B cell (primary cell): ENCODE results near the gene OGDH. TPM values are rescaled to one million over a fixed set of nuclear protein-coding genes. Genes with fewer than 3 reads are reported as not detected.

Experiments used
- ATAC-seq: fragments of 200-7000 bp; cut with Tn5 transposase; one replicate; pipeline ENCODE4 v1.10.0; 2021; ENCODE audit warnings: low read depth, mild to moderate bottlenecking, moderate number of reproducible peaks, moderate library complexity
- CTCF ChIA-PET: fragments of 350-600 bp; sonication (Branson Sonifier 250); formaldehyde crosslinking; loops from one replicate; lab custom pipeline; 2021; ENCODE audit warnings: antibody characterized with exemption, inconsistent platforms; lab: Charles Lee
- POLR2A ChIA-PET: fragments of 350-600 bp; sonication (Branson Sonifier 250); formaldehyde crosslinking; loops from one replicate; lab custom pipeline; 2021; ENCODE audit warnings: antibody characterized with exemption; lab: Charles Lee
- DNase-seq: peaks from one replicate; pipeline ENCODE4 v3.0.0; 2013
- H2AFZ ChIP-seq: 2 replicates; pipeline ENCODE4 v1.6.1; 2012; ENCODE audit warnings: mild to moderate bottlenecking, low read depth, low read length; ENCODE audit not compliant: insufficient read depth, poor library complexity, severe bottlenecking
- H3K27ac ChIP-seq, 2 donors: 1 replicate in 1 of 2; 2 replicates in 1 of 2; pipeline ENCODE4 v1.5.1; 2012 to 2013; ENCODE audit warnings: low read length in 2 of 2, mild to moderate bottlenecking in 2 of 2, moderate library complexity in 1 of 2
- H3K27me3 ChIP-seq, 4 experiments: fragments of 200-600 bp in 1 of 4; sonication (generic) in 1 of 4; replicated peaks in 1 of 4; 1 replicate in 2 of 4; 2 replicates in 2 of 4; pipeline versions ENCODE4 v1.6.1 to v1.7.0; 2013 to 2016; ENCODE audit warnings: low read length in 3 of 4, mild to moderate bottlenecking in 2 of 4, mixed read lengths in 1 of 4, moderate library complexity in 1 of 4; ENCODE audit not compliant: insufficient read depth in 4 of 4, control insufficient read depth in 3 of 4; ENCODE audit errors: control extremely low read depth in 1 of 4
- H3K36me3 ChIP-seq, 2 experiments: replicated peaks in 1 of 2; 1 replicate in 1 of 2; 2 replicates in 1 of 2; pipeline versions ENCODE4 v1.6.1 to v1.7.1; 2013; ENCODE audit warnings: low read length in 1 of 2; ENCODE audit not compliant: insufficient read depth in 2 of 2, control insufficient read depth in 1 of 2; ENCODE audit errors: control extremely low read depth in 1 of 2, extremely low read depth in 1 of 2
- H3K4me1 ChIP-seq, 2 donors: fragments of 200-600 bp in 1 of 2; sonication (generic) in 1 of 2; 1 replicate in 1 of 2; 2 replicates in 1 of 2; pipeline versions ENCODE4 v1.5.1 to v1.6.1; 2013 to 2017; ENCODE audit warnings: low read length in 2 of 2; ENCODE audit not compliant: control insufficient read depth in 2 of 2, insufficient read depth in 2 of 2
- H3K4me2 ChIP-seq: replicated peaks from 2 replicates; pipeline ENCODE3; 2012; ENCODE audit warnings: mild to moderate bottlenecking, low read depth, low read length; ENCODE audit not compliant: poor library complexity, severe bottlenecking
- H3K4me3 ChIP-seq, 5 experiments: fragments of 200-600 bp in 1 of 5; sonication (generic) in 1 of 5; 1 replicate in 3 of 5; 2 replicates in 2 of 5; pipeline versions ENCODE4 v1.5.1 to v1.7.0; 2011 to 2016; ENCODE audit warnings: low read length in 4 of 5, mild to moderate bottlenecking in 4 of 5, low read depth in 2 of 5, control low read depth in 1 of 5, moderate library complexity in 1 of 5; ENCODE audit not compliant: insufficient read depth in 1 of 5; ENCODE audit errors: control extremely low read depth in 1 of 5, extremely low read depth in 1 of 5
- H3K79me2 ChIP-seq: fragments of 200-600 bp; sonication (generic); one replicate; pipeline ENCODE4 v1.6.0; 2016; ENCODE audit warnings: low read length; ENCODE audit not compliant: control insufficient read depth, insufficient read depth
- H3K9ac ChIP-seq: fragments of 200-600 bp; sonication (generic); 2 replicates; pipeline ENCODE4 v1.6.1; 2017; ENCODE audit warnings: mild to moderate bottlenecking, low read length, moderate library complexity
- H3K9me3 ChIP-seq, 3 donors: one replicate each; pipeline versions ENCODE4 v1.6.1 to v1.7.1; 2013; ENCODE audit warnings: low read length in 2 of 3; ENCODE audit not compliant: control insufficient read depth in 2 of 3, insufficient read depth in 1 of 3; ENCODE audit errors: control extremely low read depth in 1 of 3
- H4K20me1 ChIP-seq: 2 replicates; pipeline ENCODE4 v1.6.0; 2012; ENCODE audit warnings: mild to moderate bottlenecking, low read length; ENCODE audit not compliant: insufficient read depth, control insufficient read depth, poor library complexity, severe bottlenecking
- H3K27ac Mint-ChIP-seq: one replicate; pipeline ENCODE4 v1.8.0; 2021; ENCODE audit warnings: mixed read lengths
- H3K27me3 Mint-ChIP-seq: one replicate; pipeline ENCODE4 v1.8.0; 2021; ENCODE audit warnings: mixed read lengths
- H3K4me1 Mint-ChIP-seq: one replicate; pipeline ENCODE4 v1.8.0; 2021; ENCODE audit warnings: mixed read lengths
- H3K4me3 Mint-ChIP-seq: one replicate; pipeline ENCODE4 v1.8.0; 2021; ENCODE audit warnings: mixed read lengths
- H3K9me3 Mint-ChIP-seq: one replicate; pipeline ENCODE4 v1.8.0; 2022; ENCODE audit warnings: mixed read lengths; ENCODE audit not compliant: insufficient read depth
- CTCF ChIP-seq: fragments of 200-600 bp; IDR thresholded peaks from one replicate; pipeline ENCODE4 v1.8.0; 2022; ENCODE audit warnings: antibody characterized with exemption, mild to moderate bottlenecking
- EZH2 ChIP-seq: IDR thresholded peaks from 2 replicates; pipeline ENCODE4 v1.6.1; 2012; ENCODE audit warnings: borderline replicate concordance, low read depth, mild to moderate bottlenecking, moderate library complexity, low read length; ENCODE audit not compliant: insufficient read depth, poor library complexity, severe bottlenecking
- WGBS: methylation state at CpG from one replicate; pipeline ENCODE4 v1.1.5; 2013; ENCODE audit warnings: missing lambda C conversion rate; ENCODE audit not compliant: insufficient coverage; 5-methylcytosine and 5-hydroxymethylcytosine counted together
- intact Hi-C: fragments of 100-400 bp; cut with micrococcal nuclease; formaldehyde crosslinking; loops from one replicate; pipeline ENCODE4 v1.10.0; 2022
- polyA plus RNA-seq: library from polyadenylated mRNA; depleted of rRNA; stranded (reverse); fragments of >200 nt; gene quantifications from 2 replicates; pipeline ENCODE4 v1.2.3, GENCODE V29; 2012
- total RNA-seq, 2 donors: library from RNA; stranded (reverse); fragments of 120-200 nt in 1 of 2; gene quantifications; 1 replicate in 1 of 2; 2 replicates in 1 of 2; pipeline versions ENCODE4 v1.2.3 to v1.2.4, GENCODE V29; 2013 to 2022

Gene OGDH
- total and polyA plus RNA-seq, 2 donors (not counting 1 experiment from before 2014, with no cell fraction given): 42.6 to 80.2 TPM

- H3K79me2 ChIP-seq: no peaks in the 10 kb centered on the region
- H3K9ac ChIP-seq: no peak overlapping the region
- DNase-seq: no peak
- TF ChIP-seq EZH2 (no peak), CTCF (no peak)
- H3K4me3 ChIP-seq: no peak overlapping the region
- intact Hi-C loops: no loop called here
- POLR2A ChIA-PET: no interaction called here
- H3K27ac Mint-ChIP-seq: peak overlapping the region; percentile 39
- no peak for ATAC-seq
- CTCF ChIA-PET: no interaction called here
- no peaks in the 10 kb centered on the region for H3K27me3 ChIP-seq
- 93% methylated on average over 3 of the region's 4 CpGs for WGBS
- H3K4me1 ChIP-seq: no peaks in the 10 kb centered on the region
- H3K27ac ChIP-seq: no peak overlapping the region
- H3K9me3 ChIP-seq: no peaks in the 10 kb centered on the region
- H3K4me3 Mint-ChIP-seq: no peak overlapping the region
- H4K20me1 ChIP-seq: no peaks in the 10 kb centered on the region
- no peak overlapping the region for H2AFZ ChIP-seq
- no peaks in the 10 kb centered on the region for H3K27me3 Mint-ChIP-seq
- H3K4me1 Mint-ChIP-seq: no peaks in the 10 kb centered on the region
- H3K9me3 Mint-ChIP-seq: no peaks in the 10 kb centered on the region
- peaks cover 9 to 65% of the 10 kb centered on the region in 2 experiments for H3K36me3 ChIP-seq
- no peak overlapping the region for H3K4me2 ChIP-seq
These were observed 70.3 kb downstream of the OGDH start for GRCh38 chr7:44676776-44677175.

GRCh38 chr7:44678101-44678470 lies 71.7 kb downstream of the OGDH start:
- POLR2A ChIA-PET: no interaction called here
- no peak overlapping the region for H3K4me2 ChIP-seq

More at GRCh38 chr7:44678101-44678470, 71.7 kb downstream of the OGDH start:
- no peak for TF ChIP-seq EZH2
- no peak for TF ChIP-seq CTCF
- Mint-ChIP-seq H3K4me1 (no peaks in the 10 kb centered on the region), H3K27ac (no peak overlapping the region), H3K27me3 (no peaks in the 10 kb centered on the region), H3K4me3 (no peak overlapping the region), H3K9me3 (no peaks in the 10 kb centered on the region)
- no peak overlapping the region for H3K9ac ChIP-seq
- no CpG with 5 or more reads among the region's 4 CpGs for WGBS
- H3K9me3 ChIP-seq: no peaks in the 10 kb centered on the region
- H3K4me3 ChIP-seq: no peak overlapping the region
- no peaks in the 10 kb centered on the region for H3K79me2 ChIP-seq
- ATAC-seq: no peak
- no peaks in the 10 kb centered on the region for H3K4me1 ChIP-seq
- intact Hi-C loops: no loop called here
- no peaks in the 10 kb centered on the region for H3K27me3 ChIP-seq
- H2AFZ ChIP-seq: no peak overlapping the region
- H3K27ac ChIP-seq: no peak overlapping the region
- no peak for DNase-seq
- CTCF ChIA-PET: no interaction called here
- H3K36me3 ChIP-seq: peaks cover 9 to 67% of the 10 kb centered on the region in 2 experiments
- no peaks in the 10 kb centered on the region for H4K20me1 ChIP-seq
